ENCODE results near the gene NAA40.

NAA40 gene

GRCh38 chr11:63907063-63907462 lies 31.7 kb upstream of the NAA40 start:
- ATAC-seq (replicated peaks) (no peak), DNase-seq (no peak)
- Mint-ChIP-seq H3K36me3 (ENCODE audit: insufficient read depth) (peaks cover 61% of the 10 kb centered on the region), H3K27me3 (no peaks in the 10 kb centered on the region), H3K4me3 (no peak overlapping the region), H3K27ac (peak overlapping the region in 1 of 2 donors; percentile 78), H3K9me3 (no peaks in the 10 kb centered on the region), H3K4me1 (ENCODE audit: low read depth in 2 of 2) (peaks cover 4 to 5% of the 10 kb centered on the region in 2 donors)

- H3K27me3 Mint-ChIP-seq, result no peaks in the 10 kb centered on the region
- H3K4me3 Mint-ChIP-seq, result no peak overlapping the region
- no peak overlapping the region for H3K27ac Mint-ChIP-seq
- no peak for DNase-seq
- no peaks in the 10 kb centered on the region for H3K9me3 Mint-ChIP-seq
- no peak for ATAC-seq (replicated peaks)
- H3K4me1 Mint-ChIP-seq (ENCODE audit: low read depth in 2 of 2), result peaks cover 5 to 8% of the 10 kb centered on the region in 2 donors
- peaks cover 51% of the 10 kb centered on the region for H3K36me3 Mint-ChIP-seq (ENCODE audit: insufficient read depth)
Measured at GRCh38 chr11:63907808-63908530, 30.8 kb upstream of the NAA40 start.

DNA sequence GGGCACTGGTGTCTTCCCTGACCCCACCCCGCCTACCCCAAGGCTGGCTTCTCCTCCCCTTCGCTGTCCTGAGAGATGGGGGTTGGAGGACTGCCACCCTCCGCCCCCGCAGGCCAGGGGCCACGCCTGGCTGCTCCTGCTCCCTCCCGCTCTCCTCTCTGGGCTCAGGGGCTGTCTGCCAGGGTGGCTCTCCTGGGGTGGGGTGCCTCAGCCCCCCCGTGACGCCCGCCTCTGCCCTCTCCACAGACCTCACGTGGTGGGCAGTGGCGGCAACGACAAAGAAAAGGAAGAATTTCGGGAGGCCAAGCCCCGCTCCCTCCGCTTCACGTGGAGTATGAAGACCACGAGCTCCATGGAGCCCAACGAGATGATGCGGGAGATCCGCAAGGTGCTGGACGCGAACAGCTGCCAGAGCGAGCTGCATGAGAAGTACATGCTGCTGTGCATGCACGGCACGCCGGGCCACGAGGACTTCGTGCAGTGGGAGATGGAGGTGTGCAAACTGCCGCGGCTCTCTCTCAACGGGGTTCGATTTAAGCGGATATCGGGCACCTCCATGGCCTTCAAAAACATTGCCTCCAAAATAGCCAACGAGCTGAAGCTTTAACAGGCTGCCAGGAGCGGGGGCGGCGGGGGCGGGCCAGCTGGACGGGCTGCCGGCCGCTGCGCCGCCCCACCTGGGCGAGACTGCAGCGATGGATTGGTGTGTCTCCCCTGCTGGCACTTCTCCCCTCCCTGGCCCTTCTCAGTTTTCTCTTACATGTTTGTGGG lies 30.0 kb upstream of the NAA40 start:
- H3K9me3 Mint-ChIP-seq, result no peaks in the 10 kb centered on the region
- peaks cover 2 to 8% of the 10 kb centered on the region in 2 donors for H3K4me1 Mint-ChIP-seq (ENCODE audit: low read depth in 2 of 2)
- H3K4me3 Mint-ChIP-seq, result no peak overlapping the region
- no peak overlapping the region for H3K27ac Mint-ChIP-seq
- H3K27me3 Mint-ChIP-seq, result no peaks in the 10 kb centered on the region
- no peak for ATAC-seq (replicated peaks)
- H3K36me3 Mint-ChIP-seq (ENCODE audit: insufficient read depth), result peaks cover 44% of the 10 kb centered on the region
- DNase-seq, result no peak

DNA sequence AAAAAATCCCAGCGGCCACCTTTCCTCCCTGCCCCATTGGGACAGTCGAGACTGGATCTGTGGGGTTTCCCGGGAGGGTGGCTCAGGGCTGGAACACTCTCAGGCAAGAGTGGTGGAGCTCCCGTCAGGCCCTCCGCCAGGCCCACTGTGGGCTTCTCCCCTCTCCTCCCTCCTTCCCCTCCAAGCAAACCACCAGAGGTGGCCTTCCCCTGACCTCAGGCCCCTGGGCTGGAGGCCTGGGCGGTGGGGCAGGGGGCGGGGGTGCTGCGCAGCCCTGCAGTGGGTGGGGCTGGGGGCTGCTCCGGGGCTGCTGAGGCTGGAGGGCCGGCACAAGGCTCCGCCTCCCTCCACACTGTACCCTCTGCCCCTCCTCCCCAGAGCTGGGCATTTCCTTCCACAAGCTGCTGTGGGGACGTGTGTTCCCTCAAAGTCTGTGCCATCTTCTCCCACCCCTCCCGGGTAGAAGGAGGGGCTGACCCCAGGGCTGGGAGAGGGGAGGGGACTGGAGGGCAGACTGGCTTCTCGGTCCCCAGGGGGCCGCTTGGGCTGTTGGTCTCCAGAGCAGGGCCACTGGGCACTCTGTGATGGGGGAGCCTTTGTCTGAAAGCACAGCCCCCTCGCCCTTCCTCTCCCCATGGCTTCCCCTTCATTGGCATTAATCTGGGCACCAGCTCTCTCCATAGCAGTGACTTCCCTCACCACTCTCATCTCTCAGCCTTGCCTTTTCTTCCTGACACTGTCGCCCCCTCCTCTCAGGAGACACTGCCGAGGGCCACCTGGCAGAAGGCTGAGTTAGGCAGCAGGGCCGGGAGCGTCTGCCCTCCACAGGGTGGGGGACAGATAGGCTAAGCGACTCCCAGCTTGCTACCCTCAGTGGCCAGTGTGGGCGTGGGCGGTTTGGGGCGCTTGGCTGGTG lies 29.0 kb upstream of the NAA40 start:
- ATAC-seq (replicated peaks), result no peak
- H3K27ac Mint-ChIP-seq, result no peak overlapping the region

DNA sequence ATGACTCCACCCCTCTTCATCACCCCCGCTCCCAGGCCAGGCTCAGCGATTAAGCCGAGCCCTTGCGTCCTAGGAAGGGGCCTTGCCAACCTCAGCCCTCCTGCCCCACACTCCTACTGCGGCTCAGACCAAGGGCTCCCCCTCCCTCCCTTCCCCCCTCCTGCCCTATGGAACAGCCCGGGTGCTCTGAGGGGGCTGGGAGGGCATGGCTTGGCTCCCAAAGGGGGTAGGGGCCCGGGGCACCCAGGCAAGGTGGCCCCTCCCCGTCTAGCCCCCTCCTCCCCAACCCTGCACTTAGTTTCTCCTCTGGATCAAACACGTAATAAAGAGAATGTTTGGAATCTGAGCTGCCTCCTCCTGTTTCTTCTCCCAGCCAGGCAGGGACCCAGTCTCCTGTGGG lies 28.1 kb upstream of the NAA40 start:
- no peaks in the 10 kb centered on the region for H3K9me3 Mint-ChIP-seq
- no peaks in the 10 kb centered on the region for H3K27me3 Mint-ChIP-seq
- no peak overlapping the region for H3K27ac Mint-ChIP-seq
- ATAC-seq (replicated peaks) (no peak), DNase-seq (no peak)
- peaks cover 0 to 12% of the 10 kb centered on the region in 2 donors for H3K4me1 Mint-ChIP-seq (ENCODE audit: low read depth in 2 of 2)
- H3K4me3 Mint-ChIP-seq, result no peak overlapping the region
- peaks cover 34% of the 10 kb centered on the region for H3K36me3 Mint-ChIP-seq (ENCODE audit: insufficient read depth)

More for the DNA sequence above, 29.0 kb upstream of the NAA40 start:
- H3K4me1 Mint-ChIP-seq (ENCODE audit: low read depth in 2 of 2), result peaks cover 0 to 9% of the 10 kb centered on the region in 2 donors
- H3K9me3 Mint-ChIP-seq, result no peaks in the 10 kb centered on the region
- DNase-seq, result no peak
- peaks cover 35% of the 10 kb centered on the region for H3K36me3 Mint-ChIP-seq (ENCODE audit: insufficient read depth)
- H3K4me3 Mint-ChIP-seq, result no peak overlapping the region
- no peaks in the 10 kb centered on the region for H3K27me3 Mint-ChIP-seq

- Mint-ChIP-seq H3K4me1 (ENCODE audit: low read depth in 2 of 2) (peaks cover 3 to 13% of the 10 kb centered on the region in 2 donors), H3K27ac (no peak overlapping the region)
- ATAC-seq (replicated peaks), result no peak
Measured at GRCh38 chr11:63911440-63911839, 27.4 kb upstream of the NAA40 start.

GRCh38 chr11:63911876-63912275 lies 26.9 kb upstream of the NAA40 start:
- H3K9me3 Mint-ChIP-seq, result no peaks in the 10 kb centered on the region
- H3K27ac Mint-ChIP-seq, result peak overlapping the region; percentile 27 to 50
- no peak overlapping the region for H3K4me3 Mint-ChIP-seq
- H3K36me3 Mint-ChIP-seq (ENCODE audit: insufficient read depth), result peaks cover 23% of the 10 kb centered on the region
- H3K4me1 Mint-ChIP-seq (ENCODE audit: low read depth in 2 of 2), result peaks cover 4 to 14% of the 10 kb centered on the region in 2 donors
- ATAC-seq (replicated peaks) (no peak), DNase-seq (no peak)
- no peaks in the 10 kb centered on the region for H3K27me3 Mint-ChIP-seq

More at GRCh38 chr11:63911440-63911839, 27.4 kb upstream of the NAA40 start:
- no peak for DNase-seq
- Mint-ChIP-seq H3K36me3 (ENCODE audit: insufficient read depth) (peaks cover 26% of the 10 kb centered on the region), H3K9me3 (no peaks in the 10 kb centered on the region), H3K4me3 (no peak overlapping the region), H3K27me3 (no peaks in the 10 kb centered on the region)

DNA sequence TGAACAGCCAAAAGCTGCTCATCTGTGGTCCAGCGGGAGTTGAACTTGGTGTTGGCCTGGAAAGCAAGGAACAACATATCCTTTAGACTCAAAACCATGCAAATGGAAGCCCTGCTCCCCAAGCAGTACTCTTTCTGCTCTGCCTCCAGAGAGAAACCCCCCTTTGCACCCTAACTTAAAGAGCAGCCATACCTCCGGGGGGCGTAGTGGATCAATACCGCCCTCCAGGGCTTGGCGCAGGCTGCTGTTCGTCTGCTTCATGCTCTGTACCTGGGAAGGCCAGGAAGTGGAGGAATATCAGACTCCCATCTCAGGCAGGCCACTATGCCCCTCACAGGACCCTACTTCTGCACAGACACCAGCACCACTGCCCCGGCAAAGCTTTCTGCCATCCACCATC lies 26.1 kb upstream of the NAA40 start:
- H3K4me3 Mint-ChIP-seq, result no peak overlapping the region
- no peaks in the 10 kb centered on the region for H3K9me3 Mint-ChIP-seq
- peak overlapping the region; percentile 27 to 50 for H3K27ac Mint-ChIP-seq
- peaks cover 6 to 17% of the 10 kb centered on the region in 2 donors for H3K4me1 Mint-ChIP-seq (ENCODE audit: low read depth in 2 of 2)
- H3K27me3 Mint-ChIP-seq, result no peaks in the 10 kb centered on the region
- peaks cover 16% of the 10 kb centered on the region for H3K36me3 Mint-ChIP-seq (ENCODE audit: insufficient read depth)
- ATAC-seq (replicated peaks) (no peak), DNase-seq (no peak)

- H3K27ac Mint-ChIP-seq, result no peak overlapping the region
- DNase-seq (no peak), ATAC-seq (replicated peaks) (no peak)
- no peaks in the 10 kb centered on the region for H3K9me3 Mint-ChIP-seq
- H3K4me1 Mint-ChIP-seq (ENCODE audit: low read depth in 2 of 2), result peaks cover 11 to 23% of the 10 kb centered on the region in 2 donors
- no peaks in the 10 kb centered on the region for H3K27me3 Mint-ChIP-seq
- peak overlapping the region; percentile 14 to 53 for H3K4me3 Mint-ChIP-seq
- peaks cover 6% of the 10 kb centered on the region for H3K36me3 Mint-ChIP-seq (ENCODE audit: insufficient read depth)
Measured at GRCh38 chr11:63913866-63914830, 24.7 kb upstream of the NAA40 start.

DNA sequence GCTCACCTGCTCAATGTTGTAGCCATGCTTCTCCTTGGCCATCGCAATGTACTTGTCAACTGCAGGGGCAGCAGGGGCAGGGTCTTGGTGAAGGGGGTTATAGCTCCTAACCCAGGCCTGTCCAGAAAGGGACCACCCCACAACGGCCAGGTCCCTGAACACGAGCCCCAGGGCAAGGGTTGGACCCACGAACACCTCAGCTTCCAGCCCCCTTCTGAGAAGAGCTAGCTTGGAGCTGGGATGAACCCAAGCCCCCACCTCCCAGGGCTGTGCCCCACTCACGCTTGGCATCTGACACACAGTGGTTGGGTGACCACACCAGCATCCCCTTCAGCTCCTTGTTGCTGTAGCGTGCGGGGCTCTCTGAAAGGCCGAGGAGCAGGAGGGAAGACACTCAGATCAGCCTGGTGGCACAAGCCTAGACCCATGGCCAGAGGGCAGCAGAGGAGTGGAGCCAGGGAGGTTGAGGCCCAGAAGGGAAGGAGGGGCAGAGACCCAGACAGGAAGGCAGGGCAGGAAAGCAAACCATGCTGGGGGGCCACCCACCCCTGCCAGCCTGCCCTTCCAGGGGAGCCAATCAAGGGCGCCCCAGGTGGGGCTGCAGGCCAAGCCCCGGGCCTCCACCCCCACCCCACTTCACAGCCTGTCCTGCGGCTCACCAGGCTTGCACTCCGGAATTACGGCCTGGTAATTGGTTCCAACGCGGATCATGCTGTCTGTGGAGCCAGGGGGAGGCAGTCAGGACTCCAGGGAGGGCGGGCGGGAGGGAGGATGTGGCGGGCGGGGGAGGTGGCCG lies 23.7 kb upstream of the NAA40 start:
- Mint-ChIP-seq H3K4me3 (peak overlapping the region; percentile 20 to 86), H3K9me3 (no peaks in the 10 kb centered on the region), H3K4me1 (ENCODE audit: low read depth in 2 of 2) (peaks cover 11 to 23% of the 10 kb centered on the region in 2 donors), H3K27ac (no peak overlapping the region), H3K36me3 (ENCODE audit: insufficient read depth) (peaks cover 2% of the 10 kb centered on the region), H3K27me3 (no peaks in the 10 kb centered on the region)
- DNase-seq (no peak), ATAC-seq (replicated peaks) (no peak)

DNA sequence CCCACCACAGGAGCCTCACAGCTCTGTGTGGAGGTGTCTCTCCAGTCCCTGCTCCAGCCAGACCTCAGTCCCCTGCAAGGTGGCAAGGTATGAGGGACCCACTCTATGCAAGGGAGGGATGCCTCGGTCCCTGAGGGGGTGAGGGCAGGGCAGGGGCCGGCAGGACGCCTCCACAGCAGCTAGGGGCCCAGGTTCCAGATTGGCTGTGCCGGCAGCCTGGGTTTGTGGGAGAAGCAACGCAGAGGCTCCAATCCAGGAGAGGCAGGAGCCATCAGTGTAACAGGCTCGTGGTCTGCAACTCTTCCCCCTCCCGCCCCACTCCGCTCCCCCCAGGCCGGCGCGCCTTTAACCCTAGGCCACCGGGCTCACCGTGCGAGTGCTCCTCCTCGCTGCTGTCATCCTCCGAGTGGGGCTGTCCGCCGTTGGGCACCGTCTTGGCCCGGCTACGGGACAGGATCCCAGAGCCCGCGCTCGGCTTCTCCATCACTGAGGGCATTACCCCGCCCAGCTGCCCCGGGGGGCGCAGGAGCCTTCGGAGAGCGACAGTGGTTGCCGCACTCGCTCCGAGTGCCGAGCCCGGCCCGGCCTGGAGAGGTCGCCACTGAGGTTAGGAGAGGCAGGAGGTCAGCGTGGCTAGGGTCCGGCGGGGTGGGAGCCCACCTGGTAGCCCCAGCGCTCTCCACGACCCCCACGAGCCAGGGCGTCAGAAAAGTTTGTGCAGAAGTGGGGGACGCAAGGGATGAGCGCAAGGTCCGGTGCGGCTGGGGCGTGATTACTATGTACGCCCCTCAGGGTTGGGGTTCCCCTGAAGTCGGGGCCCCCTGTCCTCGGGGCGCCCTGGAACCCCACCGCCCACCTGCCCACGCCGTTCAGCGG lies 22.6 kb upstream of the NAA40 start:
- no peaks in the 10 kb centered on the region for H3K36me3 Mint-ChIP-seq (ENCODE audit: insufficient read depth)

More for the DNA sequence above, 22.6 kb upstream of the NAA40 start:
- Mint-ChIP-seq H3K9me3 (no peaks in the 10 kb centered on the region), H3K27me3 (no peaks in the 10 kb centered on the region), H3K27ac (peak overlapping the region; percentile 46 to 56), H3K4me3 (peak overlapping the region; percentile 80 to 86), H3K4me1 (ENCODE audit: low read depth in 2 of 2) (peaks cover 11 to 23% of the 10 kb centered on the region in 2 donors)
- ATAC-seq (replicated peaks) (peak; percentile 39), DNase-seq (peak; percentile 20 to 29 (median 27))

Data from effector memory CD8-positive, alpha-beta T cell (primary cell).